LNCAP (cell line): ENCODE measurements around the gene SLC17A1.

Experiments
- TF ChIP-seq, protein P1 (sequence below): fragments of 450-650 bp; IDR thresholded peaks from 2 replicates; pipeline ENCODE4 v1.5.1; 2017; ENCODE audit warnings: mild to moderate bottlenecking

SLC17A1 gene

GRCh38 chr6:25745836-25746235 lies 86.0 kb downstream of the SLC17A1 start:
- TF ChIP-seq, protein P1, sequence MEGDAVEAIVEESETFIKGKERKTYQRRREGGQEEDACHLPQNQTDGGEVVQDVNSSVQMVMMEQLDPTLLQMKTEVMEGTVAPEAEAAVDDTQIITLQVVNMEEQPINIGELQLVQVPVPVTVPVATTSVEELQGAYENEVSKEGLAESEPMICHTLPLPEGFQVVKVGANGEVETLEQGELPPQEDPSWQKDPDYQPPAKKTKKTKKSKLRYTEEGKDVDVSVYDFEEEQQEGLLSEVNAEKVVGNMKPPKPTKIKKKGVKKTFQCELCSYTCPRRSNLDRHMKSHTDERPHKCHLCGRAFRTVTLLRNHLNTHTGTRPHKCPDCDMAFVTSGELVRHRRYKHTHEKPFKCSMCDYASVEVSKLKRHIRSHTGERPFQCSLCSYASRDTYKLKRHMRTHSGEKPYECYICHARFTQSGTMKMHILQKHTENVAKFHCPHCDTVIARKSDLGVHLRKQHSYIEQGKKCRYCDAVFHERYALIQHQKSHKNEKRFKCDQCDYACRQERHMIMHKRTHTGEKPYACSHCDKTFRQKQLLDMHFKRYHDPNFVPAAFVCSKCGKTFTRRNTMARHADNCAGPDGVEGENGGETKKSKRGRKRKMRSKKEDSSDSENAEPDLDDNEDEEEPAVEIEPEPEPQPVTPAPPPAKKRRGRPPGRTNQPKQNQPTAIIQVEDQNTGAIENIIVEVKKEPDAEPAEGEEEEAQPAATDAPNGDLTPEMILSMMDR, result no peak

DNA sequence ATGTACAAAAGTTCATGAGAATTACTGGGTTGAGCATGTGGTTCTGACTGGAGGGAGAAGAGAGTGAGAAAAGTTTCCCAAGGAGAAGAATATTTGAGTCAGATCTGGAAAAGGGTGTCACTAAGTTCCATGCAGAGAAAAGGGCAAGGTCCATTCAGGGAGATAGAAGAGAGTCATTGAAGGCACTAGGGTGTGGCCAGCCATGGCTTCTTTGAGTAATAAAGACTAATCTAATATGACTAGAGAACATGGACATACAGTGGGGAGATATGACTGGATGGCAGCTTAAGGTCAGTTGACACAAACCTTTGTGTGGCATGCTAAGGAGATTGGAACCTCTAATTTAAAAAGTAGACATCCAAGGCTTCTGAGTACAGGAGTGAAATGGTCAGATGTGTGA lies 88.0 kb downstream of the SLC17A1 start:
- TF ChIP-seq, protein P1, result no peak

DNA sequence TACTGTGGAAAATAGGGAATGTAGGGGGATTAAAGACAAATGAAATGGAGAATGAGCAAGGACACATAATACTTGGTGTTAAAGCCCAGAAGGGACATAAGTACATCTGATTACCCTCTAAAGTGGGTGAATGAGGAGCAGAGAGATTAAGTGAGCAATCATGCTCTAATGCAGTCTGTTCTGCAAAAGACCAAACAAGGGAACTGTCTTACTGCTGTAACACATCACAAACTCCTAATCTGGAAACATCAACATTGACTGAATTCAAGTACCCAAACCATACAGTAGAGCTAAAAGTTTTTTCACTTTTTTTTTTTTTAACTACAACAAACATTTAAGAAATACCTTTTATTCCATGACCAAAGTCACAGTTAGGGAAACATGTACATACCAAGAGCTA lies 96.6 kb downstream of the SLC17A1 start:
- TF ChIP-seq, protein P1, result no peak
